ENCODE measurements around the gene AXL. TPM values are rescaled to one million over a fixed set of nuclear protein-coding genes. Genes with fewer than 3 reads are reported as not detected.

The AXL gene
- polyA plus RNA-seq, 1 experiment = 260 TPM

DNA sequence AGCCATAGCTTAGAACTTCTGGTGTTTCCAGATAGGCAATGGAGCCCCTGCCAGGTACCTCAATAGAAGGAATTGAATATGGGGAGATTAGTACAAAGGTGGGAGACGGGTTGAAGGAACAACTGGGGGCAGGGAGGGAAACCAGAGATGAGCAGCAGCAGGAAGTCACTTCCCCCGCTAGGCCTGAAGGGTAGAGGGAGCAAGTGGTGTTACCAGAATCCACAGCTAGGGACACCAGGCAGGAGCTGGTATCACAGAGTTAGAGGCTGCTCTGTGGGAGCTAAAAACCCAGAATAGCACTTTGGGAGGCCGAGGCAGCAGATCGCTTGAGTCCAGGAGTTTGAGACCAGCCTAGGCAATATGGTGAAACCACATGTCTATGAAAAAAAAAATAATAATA is 29.9 kb downstream of the AXL start:
- Histone ChIP-seq H3K27me3 (ENCODE audit: control insufficient read depth, insufficient read depth, low read length) (no peaks in the 10 kb centered on the region), H3K4me3 (ENCODE audit: low read depth, low read length) (no peak overlapping the region), H3K36me3 (ENCODE audit: control insufficient read depth, insufficient read depth, low read length) (peaks cover 44% of the 10 kb centered on the region)
- ChIA-PET POLR2A (no interaction called here), CTCF (interaction anchor here (0.7 to 1.7 kb wide), 3 partner anchors 14 to 25 kb away, joined by 3 to 4 read pairs (median 3); no protein-coding TSS in a partner anchor)
- DNase-seq (ENCODE audit: low read depth) = no peak
- TF ChIP-seq CTCF (IDR thresholded peaks at IDR 0.05; ENCODE audit: insufficient read depth, low read depth, low read length) = no peak

- TF ChIP-seq CTCF (IDR thresholded peaks at IDR 0.05; ENCODE audit: insufficient read depth, low read depth, low read length) = no peak
- ChIA-PET POLR2A (no interaction called here), CTCF (interaction anchor here (1.1 to 1.3 kb wide), 2 partner anchors 13 to 45 kb away, joined by 3 to 4 read pairs; no protein-coding TSS in a partner anchor)
- Histone ChIP-seq H3K27me3 (ENCODE audit: control insufficient read depth, insufficient read depth, low read length) (no peaks in the 10 kb centered on the region), H3K36me3 (ENCODE audit: control insufficient read depth, insufficient read depth, low read length) (peaks cover 44% of the 10 kb centered on the region), H3K4me3 (ENCODE audit: low read depth, low read length) (no peak overlapping the region)
- no peak for DNase-seq (ENCODE audit: low read depth)
Measured at GRCh38 chr19:41249707-41250423, 30.8 kb downstream of the AXL start.

GRCh38 chr19:41253660-41254059 is 34.6 kb downstream of the AXL start:
- Histone ChIP-seq H3K4me3 (ENCODE audit: low read depth, low read length) (no peak overlapping the region), H3K27me3 (ENCODE audit: control insufficient read depth, insufficient read depth, low read length) (no peaks in the 10 kb centered on the region), H3K36me3 (ENCODE audit: control insufficient read depth, insufficient read depth, low read length) (peaks cover 44% of the 10 kb centered on the region)
- DNase-seq (ENCODE audit: low read depth) = no peak
- ChIA-PET CTCF (interaction anchor here (1.5 kb wide), 1 partner anchor 9 kb away, joined by 6 read pairs; no protein-coding TSS in a partner anchor), POLR2A (no interaction called here)
- TF ChIP-seq CTCF (IDR thresholded peaks at IDR 0.05; ENCODE audit: insufficient read depth, low read depth, low read length) = no peak

- ChIA-PET POLR2A (no interaction called here), CTCF (interaction anchor here (0.8 kb wide), 1 partner anchor 51 kb away, joined by 3 read pairs; no protein-coding TSS in a partner anchor)
- H3K36me3 ChIP-seq (ENCODE audit: control insufficient read depth, insufficient read depth, low read length) = peaks cover 45% of the 10 kb centered on the region
- TF ChIP-seq CTCF (IDR thresholded peaks at IDR 0.05; ENCODE audit: insufficient read depth, low read depth, low read length) = no peak
- H3K27me3 ChIP-seq (ENCODE audit: control insufficient read depth, insufficient read depth, low read length) = no peaks in the 10 kb centered on the region
- no peak overlapping the region for H3K4me3 ChIP-seq (ENCODE audit: low read depth, low read length)
- DNase-seq (ENCODE audit: low read depth) = no peak
Measured at GRCh38 chr19:41255171-41255570, 36.1 kb downstream of the AXL start.

- peaks cover 20% of the 10 kb centered on the region for H3K36me3 ChIP-seq (ENCODE audit: control insufficient read depth, insufficient read depth, low read length)
- H3K4me3 ChIP-seq (ENCODE audit: low read depth, low read length) = peak overlapping the region; percentile 65
- POLR2A ChIA-PET = no interaction called here
- DNase-seq (ENCODE audit: low read depth) = no peak
- CTCF ChIA-PET = interaction anchor here (0.9 to 9.2 kb wide), 6 partner anchors 12 to 63 kb away, joined by 4 to 125 read pairs (median 5); no protein-coding TSS in a partner anchor
- no peaks in the 10 kb centered on the region for H3K27me3 ChIP-seq (ENCODE audit: control insufficient read depth, insufficient read depth, low read length)
- TF ChIP-seq CTCF (IDR thresholded peaks at IDR 0.05; ENCODE audit: insufficient read depth, low read depth, low read length) = no peak
Measured at GRCh38 chr19:41261474-41262190, 42.6 kb downstream of the AXL start.
